BE2C (cell line): ENCODE results near the gene CDH23.
A peak's percentile ranks its signal among the peaks of the same experiment; 100 is the strongest.

Experiments used
- DNase-seq: peaks from one replicate; pipeline ENCODE4 v3.0.0-alpha.2; 2020
- H3K27me3 ChIP-seq: fragments of 250-450 bp; sonication (Bioruptor Pico); 2 replicates; pipeline ENCODE4 v1.5.1; 2020; ENCODE audit warnings: mild to moderate bottlenecking
- H3K36me3 ChIP-seq: fragments of 250-450 bp; sonication (Bioruptor Pico); 2 replicates; pipeline ENCODE4 v1.5.1; 2020; ENCODE audit warnings: mild to moderate bottlenecking
- H3K4me1 ChIP-seq: fragments of 250-450 bp; sonication (Bioruptor Pico); 2 replicates; pipeline ENCODE4 v1.5.1; 2020
- H3K4me3 ChIP-seq: 2 replicates; pipeline ENCODE4 v1.5.1; 2011; ENCODE audit warnings: low read depth, low read length
- H3K9me3 ChIP-seq: fragments of 250-450 bp; sonication (Bioruptor Pico); 2 replicates; pipeline ENCODE4 v1.5.1; 2020
- CTCF ChIP-seq: IDR thresholded peaks from 2 replicates; pipeline ENCODE4 v1.5.1; 2012; ENCODE audit warnings: mild to moderate bottlenecking, low read depth, low read length

Gene CDH23

GRCh38 chr10:71736570-71736952, 339.8 kb downstream of the CDH23 start:
- no peaks in the 10 kb centered on the region for H3K9me3 ChIP-seq
- no peak for TF ChIP-seq CTCF
- H3K4me1 ChIP-seq, result no peaks in the 10 kb centered on the region
- H3K4me3 ChIP-seq, result no peak overlapping the region
- no peaks in the 10 kb centered on the region for H3K36me3 ChIP-seq
- DNase-seq, result no peak
- no peaks in the 10 kb centered on the region for H3K27me3 ChIP-seq

GRCh38 chr10:71737001-71737833, 340.5 kb downstream of the CDH23 start:
- no peak for DNase-seq
- Histone ChIP-seq H3K27me3 (no peaks in the 10 kb centered on the region), H3K9me3 (no peaks in the 10 kb centered on the region), H3K36me3 (no peaks in the 10 kb centered on the region), H3K4me1 (no peaks in the 10 kb centered on the region), H3K4me3 (no peak overlapping the region)
- TF ChIP-seq CTCF, result no peak

- Histone ChIP-seq H3K4me3 (no peak overlapping the region), H3K4me1 (no peaks in the 10 kb centered on the region), H3K9me3 (no peaks in the 10 kb centered on the region), H3K27me3 (no peaks in the 10 kb centered on the region), H3K36me3 (no peaks in the 10 kb centered on the region)
- no peak for DNase-seq
- no peak for TF ChIP-seq CTCF
Observed at GRCh38 chr10:71737834-71738197, 341.1 kb downstream of the CDH23 start.

GRCh38 chr10:71739358-71739900, 342.7 kb downstream of the CDH23 start:
- H3K4me1 ChIP-seq, result no peaks in the 10 kb centered on the region

GRCh38 chr10:71740069-71740653, 343.4 kb downstream of the CDH23 start:
- H3K4me3 ChIP-seq, result no peak overlapping the region
- H3K36me3 ChIP-seq, result no peaks in the 10 kb centered on the region
- TF ChIP-seq CTCF, result no peak
- H3K27me3 ChIP-seq, result no peaks in the 10 kb centered on the region
- DNase-seq, result peak; percentile 45
- no peaks in the 10 kb centered on the region for H3K4me1 ChIP-seq
- no peaks in the 10 kb centered on the region for H3K9me3 ChIP-seq

More at GRCh38 chr10:71739358-71739900, 342.7 kb downstream of the CDH23 start:
- Histone ChIP-seq H3K27me3 (no peaks in the 10 kb centered on the region), H3K9me3 (no peaks in the 10 kb centered on the region), H3K36me3 (no peaks in the 10 kb centered on the region), H3K4me3 (no peak overlapping the region)
- no peak for TF ChIP-seq CTCF
- DNase-seq, result no peak

- Histone ChIP-seq H3K4me3 (no peak overlapping the region), H3K4me1 (no peaks in the 10 kb centered on the region), H3K36me3 (no peaks in the 10 kb centered on the region), H3K9me3 (no peaks in the 10 kb centered on the region), H3K27me3 (no peaks in the 10 kb centered on the region)
- DNase-seq, result no peak
- no peak for TF ChIP-seq CTCF
Observed at GRCh38 chr10:71741029-71741428, 344.3 kb downstream of the CDH23 start.
